Myocyte (in vitro differentiated cells): ENCODE measurements around the gene CDH6. TPM values are rescaled to one million over a fixed set of nuclear protein-coding genes. Genes with fewer than 3 reads are reported as not detected.

Source experiments
- DNase-seq: peaks from one replicate; pipeline ENCODE4 v3.0.0-alpha.2; 2012; ENCODE audit warnings: low read depth
- total RNA-seq: library from RNA; depleted of rRNA; stranded (reverse); fragments of >200 nt; gene quantifications from 2 replicates; pipeline ENCODE4 v1.2.3, GENCODE V29; 2014

The CDH6 gene
- total RNA-seq, 1 donor from 2014 or later = not detected

- no peak for DNase-seq
Measured at GRCh38 chr5:31244921-31245320, 51.4 kb downstream of the CDH6 start.

GRCh38 chr5:31247381-31247780 lies 53.9 kb downstream of the CDH6 start:
- no peak for DNase-seq

- DNase-seq = no peak
Measured at GRCh38 chr5:31250201-31250600, 56.7 kb downstream of the CDH6 start.

GRCh38 chr5:31251032-31251431 lies 57.5 kb downstream of the CDH6 start:
- DNase-seq = no peak

- DNase-seq = no peak
Measured at GRCh38 chr5:31255041-31255440, 61.6 kb downstream of the CDH6 start.

- DNase-seq = no peak
Measured at GRCh38 chr5:31268256-31268655, 74.8 kb downstream of the CDH6 start.

GRCh38 chr5:31268686-31269085 lies 75.2 kb downstream of the CDH6 start:
- no peak for DNase-seq

GRCh38 chr5:31269259-31269658 lies 75.8 kb downstream of the CDH6 start:
- DNase-seq = no peak

GRCh38 chr5:31270396-31270795 lies 76.9 kb downstream of the CDH6 start:
- DNase-seq = peak; percentile 3

- no peak for DNase-seq
Measured at GRCh38 chr5:31271567-31271966, 78.1 kb downstream of the CDH6 start.

- DNase-seq = no peak
Measured at GRCh38 chr5:31273161-31273560, 79.7 kb downstream of the CDH6 start.

- DNase-seq = no peak
Measured at GRCh38 chr5:31273631-31274378, 80.3 kb downstream of the CDH6 start.

GRCh38 chr5:31280210-31280609 lies 86.7 kb downstream of the CDH6 start:
- DNase-seq = no peak

GRCh38 chr5:31283326-31283725 lies 89.8 kb downstream of the CDH6 start:
- no peak for DNase-seq

GRCh38 chr5:31285025-31285424 lies 91.5 kb downstream of the CDH6 start:
- no peak for DNase-seq

- DNase-seq = no peak
Measured at GRCh38 chr5:31287985-31288384, 94.5 kb downstream of the CDH6 start.

GRCh38 chr5:31289429-31289828 lies 95.9 kb downstream of the CDH6 start:
- DNase-seq = no peak

- DNase-seq = no peak
Measured at GRCh38 chr5:31291323-31291854, 97.9 kb downstream of the CDH6 start.

GRCh38 chr5:31300501-31300900 lies 107.0 kb downstream of the CDH6 start:
- no peak for DNase-seq

GRCh38 chr5:31301833-31302232 lies 108.3 kb downstream of the CDH6 start:
- DNase-seq = no peak

GRCh38 chr5:31303688-31304087 lies 110.2 kb downstream of the CDH6 start:
- no peak for DNase-seq

- DNase-seq = no peak
Measured at GRCh38 chr5:31317665-31318064, 124.2 kb downstream of the CDH6 start.

GRCh38 chr5:31319335-31319734 lies 125.8 kb downstream of the CDH6 start:
- no peak for DNase-seq
